HUES64 (cell line): ENCODE data around the gene MVB12B.

Experiments used
- H3K27ac ChIP-seq: 2 replicates; pipeline ENCODE4 v1.7.0; 2013; ENCODE audit warnings: low read depth, low read length, inconsistent platforms
- H3K27me3 ChIP-seq: 2 replicates; pipeline ENCODE4 v1.6.1; 2013; ENCODE audit warnings: mild to moderate bottlenecking, low read length; ENCODE audit not compliant: insufficient read depth
- H3K36me3 ChIP-seq: 2 replicates; pipeline ENCODE4 v1.6.1; 2013; ENCODE audit warnings: mild to moderate bottlenecking, low read length; ENCODE audit not compliant: insufficient read depth
- H3K4me1 ChIP-seq: 2 replicates; pipeline ENCODE4 v1.6.1; 2013; ENCODE audit warnings: mild to moderate bottlenecking, low read length, moderate library complexity; ENCODE audit not compliant: insufficient read depth
- H3K4me3 ChIP-seq: 2 replicates; pipeline ENCODE4 v1.5.1; 2013; ENCODE audit warnings: mild to moderate bottlenecking, low read length, moderate library complexity
- H3K9ac ChIP-seq: 2 replicates; pipeline ENCODE4 v1.6.1; 2013; ENCODE audit warnings: mild to moderate bottlenecking, low read depth, low read length
- H3K9me3 ChIP-seq: 2 replicates; pipeline ENCODE4 v1.6.1; 2013; ENCODE audit warnings: low read depth, low read length; ENCODE audit not compliant: insufficient read depth
- WGBS: fragments of 150-250, 120-280 bp; methylation state at CpG from one replicate; pipeline ENCODE4 v1.1.7; 2013; ENCODE audit warnings: missing lambda C conversion rate; 5-methylcytosine and 5-hydroxymethylcytosine counted together

Gene MVB12B

DNA sequence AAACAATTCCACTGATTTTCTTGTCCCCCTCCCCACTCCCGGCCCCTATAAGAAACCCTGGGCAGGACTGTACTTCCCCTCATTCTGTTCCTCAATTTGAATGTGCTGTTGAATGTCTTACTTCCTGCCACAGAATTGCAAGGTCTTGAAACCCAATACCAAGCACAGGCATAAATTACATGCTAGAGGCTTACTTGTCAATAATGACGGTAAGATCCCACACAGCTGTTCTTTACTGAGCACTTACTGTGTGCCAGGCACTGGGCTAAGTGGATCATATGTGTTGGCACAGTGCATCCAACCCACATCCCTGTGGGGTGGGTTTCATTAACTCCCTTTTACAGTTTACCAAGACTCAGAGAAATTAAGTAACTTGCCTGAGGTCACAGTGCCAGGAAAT is 63.4 kb downstream of the MVB12B start:
- WGBS, result 88% methylated on average over 2 of the region's 2 CpGs
- H3K27ac ChIP-seq, result no peak overlapping the region
- no peak overlapping the region for H3K4me3 ChIP-seq
- H3K27me3 ChIP-seq, result no peaks in the 10 kb centered on the region
- H3K4me1 ChIP-seq, result 0 out of 2 replicates have a peak, but pooled peaks cover 3% of the 10 kb centered on the region
- H3K36me3 ChIP-seq, result peaks cover 11% of the 10 kb centered on the region; the same call in 1 of the 2 replicates
- H3K9me3 ChIP-seq, result no peaks in the 10 kb centered on the region
- H3K9ac ChIP-seq, result no peak overlapping the region

DNA sequence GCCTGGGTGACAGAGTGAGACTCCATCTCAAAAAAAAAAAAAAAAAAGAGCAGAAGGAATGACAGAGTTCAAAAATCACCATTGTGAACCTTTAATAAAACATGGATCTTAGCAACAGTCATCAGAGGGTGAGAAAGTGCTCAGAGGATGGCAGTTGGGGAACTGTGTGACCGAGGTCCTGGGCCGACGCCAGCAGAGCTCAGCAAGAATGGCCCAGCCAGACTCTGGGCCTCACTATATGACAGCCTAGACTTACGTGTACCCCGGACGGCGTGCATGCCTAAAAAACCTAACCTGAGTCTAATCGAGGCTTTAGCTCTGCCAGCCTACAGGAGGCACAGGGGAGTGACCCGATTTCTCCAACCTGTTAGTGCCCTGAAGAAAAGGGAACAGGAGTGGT is 64.3 kb downstream of the MVB12B start:
- H3K9ac ChIP-seq, result no peak overlapping the region
- WGBS, result 89% methylated on average over 9 of the region's 9 CpGs
- 0 out of 2 replicates have a peak, but pooled peaks cover 3% of the 10 kb centered on the region for H3K4me1 ChIP-seq
- no peak overlapping the region for H3K4me3 ChIP-seq
- H3K9me3 ChIP-seq, result no peaks in the 10 kb centered on the region
- H3K27me3 ChIP-seq, result no peaks in the 10 kb centered on the region
- H3K36me3 ChIP-seq, result peaks cover 14% of the 10 kb centered on the region; the same call in 1 of the 2 replicates
- H3K27ac ChIP-seq, result no peak overlapping the region

DNA sequence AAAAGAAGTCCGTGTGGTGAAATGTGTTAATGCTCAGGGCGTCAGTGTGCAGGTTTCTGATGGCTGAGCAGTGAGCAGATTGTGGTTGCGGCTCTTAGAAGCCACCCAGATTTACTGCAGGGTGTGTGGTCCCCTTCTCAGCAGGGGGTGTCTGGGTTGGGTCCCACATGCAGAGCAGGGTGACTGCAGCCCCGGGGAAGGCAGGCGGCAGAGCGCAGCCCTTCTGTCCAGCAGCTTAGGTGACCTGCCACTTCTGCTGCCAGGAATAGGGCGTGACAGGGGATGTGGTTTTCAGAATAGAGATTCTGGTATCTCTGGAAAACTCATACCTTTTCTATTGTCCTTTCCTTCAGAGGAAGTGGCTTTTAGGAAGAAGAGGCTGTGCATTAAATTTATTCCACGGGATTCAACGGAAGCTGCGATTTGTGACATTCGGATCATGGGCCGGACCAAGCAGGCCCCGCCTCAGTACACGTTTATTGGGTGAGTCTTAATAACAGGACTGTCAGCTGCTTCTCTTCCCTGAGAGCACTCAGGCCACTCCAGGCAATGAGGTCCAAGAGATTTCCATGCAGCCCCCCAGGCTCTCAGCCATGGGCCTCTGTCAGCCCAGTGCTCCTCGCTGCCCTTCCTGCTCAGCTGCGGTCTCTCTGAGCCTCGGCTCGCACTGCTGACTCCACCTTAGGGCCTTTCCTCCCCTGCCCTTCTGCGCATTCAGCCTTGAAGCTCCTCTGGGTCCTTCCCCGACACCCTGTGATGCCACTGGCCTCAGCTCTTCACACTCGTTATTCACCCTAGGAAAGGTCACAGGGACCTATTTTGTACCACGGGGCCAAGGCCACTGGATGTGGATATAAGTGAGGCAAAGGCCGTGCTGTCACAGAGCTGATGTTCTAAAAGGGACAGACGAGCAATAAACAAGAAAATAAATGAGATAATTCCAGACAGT is 65.4 kb downstream of the MVB12B start:
- H3K9ac ChIP-seq, result no peak overlapping the region
- WGBS, result 94% methylated on average over 24 of the region's 24 CpGs
- peaks cover 14% of the 10 kb centered on the region; the same call in 1 of the 2 replicates for H3K36me3 ChIP-seq
- H3K4me3 ChIP-seq, result no peak overlapping the region
- H3K4me1 ChIP-seq, result 0 out of 2 replicates have a peak, but pooled peaks cover 3% of the 10 kb centered on the region
- H3K27ac ChIP-seq, result no peak overlapping the region
- no peaks in the 10 kb centered on the region for H3K27me3 ChIP-seq
- no peaks in the 10 kb centered on the region for H3K9me3 ChIP-seq

DNA sequence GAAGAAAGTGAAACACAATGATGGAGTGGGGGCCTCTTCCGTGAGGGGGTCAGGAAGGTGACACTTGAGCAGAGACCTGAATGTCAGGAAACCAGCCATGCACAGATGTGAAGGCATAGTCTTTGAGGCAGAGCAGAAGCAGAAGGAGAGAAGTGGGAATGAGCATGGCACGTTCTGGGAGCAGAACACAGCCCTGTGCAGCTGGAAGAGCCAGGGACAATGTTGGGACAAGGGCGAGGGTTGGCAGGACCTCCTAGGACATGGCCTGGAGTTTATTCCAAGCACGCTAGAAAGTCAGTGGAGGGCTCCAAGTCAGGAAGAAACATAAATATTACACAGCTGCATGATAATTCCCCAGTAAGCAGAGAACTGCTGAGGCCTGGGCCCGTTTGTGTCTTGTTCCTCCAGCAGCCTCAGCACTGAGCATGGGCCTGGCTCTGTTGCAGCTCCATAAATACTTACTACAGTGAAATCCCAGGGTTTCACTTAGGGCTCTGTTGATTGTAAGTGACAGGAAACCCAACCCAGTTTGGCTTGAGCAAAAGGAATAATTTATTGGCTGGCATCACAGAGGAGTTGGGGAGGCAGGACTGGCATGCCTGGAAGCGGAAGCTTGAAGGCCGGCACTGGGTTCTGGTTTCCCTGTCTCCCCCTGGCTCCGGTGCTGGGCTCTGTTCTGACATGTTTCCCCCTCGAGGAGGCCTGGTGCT is 66.2 kb downstream of the MVB12B start:
- peaks cover 10% of the 10 kb centered on the region; the same call in 1 of the 2 replicates for H3K36me3 ChIP-seq
- no peak overlapping the region for H3K27ac ChIP-seq
- 0 out of 2 replicates have a peak, but pooled peaks cover 3% of the 10 kb centered on the region for H3K4me1 ChIP-seq
- H3K27me3 ChIP-seq, result no peaks in the 10 kb centered on the region
- H3K4me3 ChIP-seq, result no peak overlapping the region
- no peaks in the 10 kb centered on the region for H3K9me3 ChIP-seq
- 95% methylated on average over 9 of the region's 9 CpGs for WGBS
- no peak overlapping the region for H3K9ac ChIP-seq

DNA sequence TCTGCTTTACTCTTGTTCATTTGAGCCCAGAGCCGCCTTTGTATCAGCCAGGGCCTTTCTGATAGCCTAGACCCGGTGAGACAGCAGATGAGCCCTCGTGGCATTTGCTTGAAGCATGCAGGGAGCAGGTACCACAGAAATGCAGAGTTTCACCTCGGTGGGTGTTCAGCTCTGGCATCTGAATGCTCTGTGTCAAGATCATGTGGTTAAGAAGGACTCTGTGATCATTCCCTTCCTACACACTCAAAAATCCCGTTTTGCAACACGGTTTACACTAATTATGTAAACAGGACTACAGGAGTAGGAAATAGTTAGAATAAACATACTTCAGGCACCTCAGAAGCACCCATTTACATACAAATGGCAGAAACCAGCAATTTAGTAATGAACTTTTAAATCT is 67.2 kb downstream of the MVB12B start:
- no peak overlapping the region for H3K9ac ChIP-seq
- H3K27me3 ChIP-seq, result no peaks in the 10 kb centered on the region
- H3K9me3 ChIP-seq, result no peaks in the 10 kb centered on the region
- H3K4me1 ChIP-seq, result 0 out of 2 replicates have a peak, but pooled peaks cover 3% of the 10 kb centered on the region
- peaks cover 10% of the 10 kb centered on the region; the same call in 1 of the 2 replicates for H3K36me3 ChIP-seq
- no peak overlapping the region for H3K27ac ChIP-seq
- no peak overlapping the region for H3K4me3 ChIP-seq
- WGBS, result 84% methylated on average over 6 of the region's 6 CpGs

DNA sequence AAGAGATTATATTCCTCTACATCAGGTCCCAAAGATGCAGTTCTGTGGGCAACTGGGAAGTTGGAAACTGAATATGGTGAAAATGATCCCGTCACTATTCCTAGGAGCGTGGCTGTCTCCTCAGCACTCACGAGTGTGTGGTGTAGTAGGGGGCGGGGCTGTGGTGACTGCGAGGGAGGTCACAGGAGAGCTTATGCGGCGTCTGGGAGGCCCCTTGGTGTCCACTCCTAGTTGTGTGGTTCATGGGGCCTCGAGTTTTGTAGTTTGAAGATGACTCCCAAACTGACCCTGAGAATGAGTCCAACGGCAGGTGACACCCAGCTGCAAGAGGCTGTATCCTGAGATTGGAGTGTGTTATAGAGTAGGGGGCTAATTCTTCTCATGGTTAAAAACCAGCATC is 68.2 kb downstream of the MVB12B start:
- H3K9ac ChIP-seq, result no peak overlapping the region
- H3K36me3 ChIP-seq, result peaks cover 10% of the 10 kb centered on the region; the same call in 1 of the 2 replicates
- H3K4me1 ChIP-seq, result 0 out of 2 replicates have a peak, but pooled peaks cover under 1% of the 10 kb centered on the region
- WGBS, result 87% methylated on average over 9 of the region's 9 CpGs
- no peaks in the 10 kb centered on the region for H3K9me3 ChIP-seq
- no peak overlapping the region for H3K4me3 ChIP-seq
- H3K27ac ChIP-seq, result no peak overlapping the region
- H3K27me3 ChIP-seq, result no peaks in the 10 kb centered on the region

DNA sequence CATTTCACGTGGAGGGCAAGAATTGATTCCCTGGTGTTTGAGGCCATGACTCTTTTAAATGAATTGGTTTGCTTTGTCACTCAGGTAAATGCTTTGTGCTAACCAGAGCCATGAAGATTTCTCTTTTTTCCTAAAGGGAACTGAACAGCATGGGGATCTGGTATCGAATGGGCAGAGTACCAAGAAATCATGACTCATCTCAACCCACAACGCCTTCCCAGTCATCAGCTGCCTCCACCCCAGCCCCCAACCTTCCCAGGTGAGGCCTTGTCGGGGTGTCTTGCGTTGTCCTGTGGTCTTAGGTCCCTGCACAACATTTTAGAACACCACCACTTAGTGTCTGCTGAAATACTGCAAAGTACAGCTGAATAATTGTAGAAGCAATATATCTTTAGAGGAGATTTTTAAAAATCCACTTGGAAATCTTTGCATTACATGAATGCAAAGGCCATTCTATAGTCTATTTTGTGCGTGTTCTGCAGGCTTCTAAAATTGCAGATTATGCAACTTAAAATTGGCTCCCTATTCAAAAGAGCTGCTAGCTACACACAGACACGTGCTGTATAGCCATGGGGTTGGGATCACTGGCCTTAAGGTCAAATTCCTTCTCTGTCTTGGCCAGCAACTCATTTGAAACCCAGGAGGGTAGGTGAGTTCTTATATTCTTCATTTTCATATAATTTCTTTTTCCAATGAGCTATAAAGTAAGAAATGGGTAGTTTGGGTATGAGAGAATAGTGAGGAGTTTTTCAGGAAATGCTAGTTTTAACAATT is 69.0 kb downstream of the MVB12B start:
- no peak overlapping the region for H3K9ac ChIP-seq
- H3K4me1 ChIP-seq, result no peaks in the 10 kb centered on the region
- H3K9me3 ChIP-seq, result no peaks in the 10 kb centered on the region
- WGBS, result 85% methylated on average over 7 of the region's 7 CpGs
- H3K27ac ChIP-seq, result no peak overlapping the region
- H3K27me3 ChIP-seq, result no peaks in the 10 kb centered on the region
- H3K4me3 ChIP-seq, result no peak overlapping the region
- H3K36me3 ChIP-seq, result peaks cover 10% of the 10 kb centered on the region; the same call in 1 of the 2 replicates

DNA sequence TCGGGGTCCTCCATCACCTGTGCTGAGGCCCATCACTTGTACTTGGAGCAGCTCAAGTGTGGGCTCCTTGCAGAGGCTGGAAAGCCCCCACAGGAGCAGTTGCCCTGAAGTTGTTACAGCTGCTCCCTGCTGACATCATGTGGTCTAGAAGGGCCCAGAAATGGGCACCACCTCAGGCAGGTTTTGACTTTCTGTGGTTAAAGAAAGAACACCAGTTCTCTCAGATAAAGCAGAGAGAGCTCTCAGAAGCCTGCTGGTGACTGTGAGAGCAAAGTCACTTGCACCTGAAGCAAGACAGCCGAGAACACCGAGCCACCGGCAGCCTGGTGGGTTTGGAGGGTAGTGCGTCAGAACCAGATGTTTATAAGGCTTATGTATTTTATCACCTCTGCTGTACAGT is 70.4 kb downstream of the MVB12B start:
- H3K4me1 ChIP-seq, result no peaks in the 10 kb centered on the region
- peaks cover 10% of the 10 kb centered on the region; the same call in 1 of the 2 replicates for H3K36me3 ChIP-seq
- H3K4me3 ChIP-seq, result no peak overlapping the region
- H3K9me3 ChIP-seq, result no peaks in the 10 kb centered on the region
- no peaks in the 10 kb centered on the region for H3K27me3 ChIP-seq
- no peak overlapping the region for H3K27ac ChIP-seq
- no peak overlapping the region for H3K9ac ChIP-seq
- WGBS, result 95% methylated on average over 5 of the region's 5 CpGs

DNA sequence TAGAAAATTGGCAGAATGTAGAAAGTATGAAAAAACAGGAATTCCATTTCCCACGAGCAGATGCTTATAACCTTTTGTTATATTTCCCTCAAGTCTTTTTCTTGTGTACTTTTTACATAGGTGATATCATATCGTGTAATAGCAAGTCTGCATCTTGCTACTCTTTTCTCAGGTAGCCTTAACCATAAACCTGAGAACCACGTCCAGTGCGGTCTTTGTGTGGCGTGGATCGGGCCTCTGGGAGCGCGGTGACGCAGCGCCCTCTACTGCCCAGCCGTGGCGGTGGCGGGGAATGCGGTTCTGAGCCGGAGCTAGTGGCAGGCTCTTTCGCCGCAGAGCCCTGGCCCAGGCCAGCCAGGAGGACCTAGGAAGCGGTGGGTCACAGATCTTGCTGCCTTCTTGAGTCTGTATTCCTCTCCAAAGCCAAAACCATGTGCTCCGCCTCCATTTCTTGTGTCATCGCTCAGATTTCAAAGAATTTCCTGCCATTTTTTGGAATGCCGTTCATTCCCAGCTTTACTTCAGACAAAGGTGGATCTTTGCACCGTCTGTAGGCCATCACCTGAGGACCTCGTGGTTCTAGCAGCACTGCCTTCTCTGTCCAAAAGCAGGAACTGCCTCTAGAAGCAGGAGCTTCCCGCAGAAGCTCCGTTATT is 71.9 kb downstream of the MVB12B start:
- no peak overlapping the region for H3K4me3 ChIP-seq
- no peaks in the 10 kb centered on the region for H3K4me1 ChIP-seq
- H3K9ac ChIP-seq, result no peak overlapping the region
- no peaks in the 10 kb centered on the region for H3K27me3 ChIP-seq
- peaks cover 4% of the 10 kb centered on the region; the same call in 1 of the 2 replicates for H3K36me3 ChIP-seq
- no peak overlapping the region for H3K27ac ChIP-seq
- no peaks in the 10 kb centered on the region for H3K9me3 ChIP-seq
- 32% methylated on average over 24 of the region's 25 CpGs for WGBS

DNA sequence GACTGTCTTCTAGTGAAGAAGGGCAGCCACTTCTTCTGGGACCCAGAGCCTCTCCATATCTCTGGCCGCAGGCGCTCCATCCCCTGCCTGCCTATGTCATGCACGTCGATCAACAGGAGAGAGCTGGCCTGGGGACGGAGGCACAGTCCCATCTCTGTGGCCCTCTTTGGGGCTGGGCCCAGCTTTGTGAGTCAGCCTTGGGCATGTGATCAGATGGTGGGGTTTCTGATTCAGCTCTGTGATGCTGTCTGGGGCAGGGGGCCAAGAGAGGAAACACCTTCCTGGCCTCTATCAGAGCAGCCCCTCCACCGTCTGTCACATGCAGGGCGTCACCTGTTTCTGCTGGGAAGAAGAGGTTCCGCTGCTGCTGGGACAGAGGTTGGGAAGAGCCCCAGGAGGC is 72.6 kb downstream of the MVB12B start:
- H3K9ac ChIP-seq, result no peak overlapping the region
- 94% methylated on average over 8 of the region's 8 CpGs for WGBS
- H3K27ac ChIP-seq, result no peak overlapping the region
- H3K4me3 ChIP-seq, result no peak overlapping the region
- no peaks in the 10 kb centered on the region for H3K9me3 ChIP-seq
- H3K4me1 ChIP-seq, result no peaks in the 10 kb centered on the region
- H3K36me3 ChIP-seq, result 0 out of 2 replicates have a peak, but pooled peaks cover 3% of the 10 kb centered on the region
- no peaks in the 10 kb centered on the region for H3K27me3 ChIP-seq
